GM19035 (cell line): Measurements from ENCODE around the gene ZBTB9.

ENCODE experiments used
- ATAC-seq: cut with Tn5 transposase; IDR thresholded peaks from one replicate; pipeline ENCODE4 v1.9.1; 2021; ENCODE audit not compliant: unreplicated experiment

The ZBTB9 gene

GRCh38 chr6:33418690-33419291, 35.6 kb upstream of the ZBTB9 start:
- ATAC-seq, result no peak

GRCh38 chr6:33419580-33420490, 34.5 kb upstream of the ZBTB9 start, which contains the start of gene SYNGAP1:
TSS of gene SYNGAP1 (plus strand) at chr6:33420065. CDS start at chr6:33420265, 200 bp downstream.
- no peak for ATAC-seq

- ATAC-seq, result no peak
These were observed 33.7 kb upstream of the ZBTB9 start for GRCh38 chr6:33420491-33421343.

- no peak for ATAC-seq
These were observed 33.1 kb upstream of the ZBTB9 start for GRCh38 chr6:33421344-33421643.

- no peak for ATAC-seq
These were observed 30.6 kb upstream of the ZBTB9 start for GRCh38 chr6:33423777-33424176.

GRCh38 chr6:33424855-33425667, 29.3 kb upstream of the ZBTB9 start:
- no peak for ATAC-seq

GRCh38 chr6:33425668-33426577, 28.5 kb upstream of the ZBTB9 start:
- no peak for ATAC-seq

GRCh38 chr6:33426590-33427511, 27.5 kb upstream of the ZBTB9 start:
- ATAC-seq, result no peak

- ATAC-seq, result no peak
These were observed 26.7 kb upstream of the ZBTB9 start for GRCh38 chr6:33427585-33428223.

- no peak for ATAC-seq
These were observed 26.0 kb upstream of the ZBTB9 start for GRCh38 chr6:33428224-33428965.

GRCh38 chr6:33428966-33429749, 25.2 kb upstream of the ZBTB9 start:
- ATAC-seq, result no peak

- no peak for ATAC-seq
These were observed 24.7 kb upstream of the ZBTB9 start for GRCh38 chr6:33429750-33430052.

- no peak for ATAC-seq
These were observed 24.0 kb upstream of the ZBTB9 start for GRCh38 chr6:33430334-33430733.

GRCh38 chr6:33430991-33431879, 23.1 kb upstream of the ZBTB9 start:
- no peak for ATAC-seq

GRCh38 chr6:33431880-33432541, 22.4 kb upstream of the ZBTB9 start:
- ATAC-seq, result no peak
